ENCODE data around the gene GON4L. TPM values are rescaled to one million over a fixed set of nuclear protein-coding genes. Genes with fewer than 3 reads are reported as not detected.
"Not testable (repeated sequence)": the region's sequence is repeated elsewhere in the genome, so short reads cannot be mapped to it uniquely, and the experiment has no call there.

GON4L gene
- total RNA-seq, 4 donors from 2014 or later: 32.3 to 64.9 (median 43.6) TPM

- intact Hi-C loops (cut with DNase I): no loop called here
- no peak overlapping the region for H3K4me3 ChIP-seq (replicated peaks in 1 of 3)
- TF ChIP-seq CTCF (IDR thresholded peaks at IDR 0.05): peak; percentile 7 to 62 (median 47)
- TF ChIP-seq POLR2A (IDR thresholded peaks at IDR 0.05): no peak
- no peak overlapping the region for H3K27ac ChIP-seq
- H3K9me3 ChIP-seq: no peaks in the 10 kb centered on the region
- WGBS, 2 donors: 64 to 67% methylated on average over 12 of the region's 12 CpGs
- no peaks in the 10 kb centered on the region for H3K27me3 ChIP-seq
- no peaks in the 10 kb centered on the region for H3K4me1 ChIP-seq
- peak; percentile 43 to 46 for DNase-seq
- H3K36me3 ChIP-seq: peaks cover 0 to 15% of the 10 kb centered on the region in 2 donors
Observed at GRCh38 chr1:155729031-155729898, 127.7 kb downstream of the GON4L start.

GRCh38 chr1:155725142-155725541, 131.9 kb downstream of the GON4L start:
- peaks cover 0 to 11% of the 10 kb centered on the region in 2 donors for H3K36me3 ChIP-seq
- intact Hi-C loops (cut with DNase I): no loop called here
- H3K9me3 ChIP-seq: no peaks in the 10 kb centered on the region
- H3K27me3 ChIP-seq: no peaks in the 10 kb centered on the region
- H3K4me1 ChIP-seq: no peaks in the 10 kb centered on the region
- no peak for DNase-seq
- 97 to 98% methylated on average over 3 of the region's 3 CpGs for WGBS, 2 donors
- H3K27ac ChIP-seq: no peak overlapping the region
- H3K4me3 ChIP-seq (replicated peaks in 1 of 3): no peak overlapping the region
- no peak for TF ChIP-seq POLR2A (IDR thresholded peaks at IDR 0.05)
- no peak for TF ChIP-seq CTCF (IDR thresholded peaks at IDR 0.05)

- H3K9me3 ChIP-seq: no peaks in the 10 kb centered on the region
- intact Hi-C loops (cut with DNase I): no loop called here
- 78 to 80% methylated on average over 4 of the region's 4 CpGs for WGBS, 2 donors
- TF ChIP-seq CTCF (IDR thresholded peaks at IDR 0.05) (no peak), POLR2A (IDR thresholded peaks at IDR 0.05) (no peak)
- H3K4me1 ChIP-seq: no peaks in the 10 kb centered on the region
- H3K27me3 ChIP-seq: no peaks in the 10 kb centered on the region
- peaks cover 0 to 6% of the 10 kb centered on the region in 2 donors for H3K36me3 ChIP-seq
- H3K27ac ChIP-seq: no peak overlapping the region
- DNase-seq: no peak
- no peak overlapping the region for H3K4me3 ChIP-seq (replicated peaks in 1 of 3)
Observed at GRCh38 chr1:155719703-155720102, 137.3 kb downstream of the GON4L start.

GRCh38 chr1:155718524-155719115, 138.4 kb downstream of the GON4L start:
- H3K36me3 ChIP-seq; H3K4me3 ChIP-seq (replicated peaks in 1 of 3); H3K27me3 ChIP-seq; intact Hi-C loops (cut with DNase I); H3K4me1 ChIP-seq; DNase-seq; H3K27ac ChIP-seq; H3K9me3 ChIP-seq: not testable (repeated sequence)
- WGBS, 2 donors: 94 to 96% methylated on average over 6 of the region's 6 CpGs

- TF ChIP-seq POLR2A (IDR thresholded peaks at IDR 0.05) (no peak), CTCF (IDR thresholded peaks at IDR 0.05) (no peak)
- DNase-seq: no peak
- H3K4me1 ChIP-seq: peaks cover 0 to 3% of the 10 kb centered on the region in 2 donors
- WGBS, 2 donors: 95 to 97% methylated on average over 7 of the region's 7 CpGs
- peaks cover 0 to 1% of the 10 kb centered on the region in 2 donors for H3K36me3 ChIP-seq
- no peaks in the 10 kb centered on the region for H3K9me3 ChIP-seq
- H3K27me3 ChIP-seq: no peaks in the 10 kb centered on the region
- H3K27ac ChIP-seq: no peak overlapping the region
- no peak overlapping the region for H3K4me3 ChIP-seq (replicated peaks in 1 of 3)
- intact Hi-C loops (cut with DNase I): no loop called here
Observed at GRCh38 chr1:155717041-155717440, 140.0 kb downstream of the GON4L start.

Measured in thyroid gland (tissue), 4 donors.